Kidney epithelial cell (primary cell): Measurements from ENCODE around the gene PC. TPM values are rescaled to one million over a fixed set of nuclear protein-coding genes. Genes with fewer than 3 reads are reported as not detected.
"Not testable (repeated sequence)": the region's sequence is repeated elsewhere in the genome, so short reads cannot be mapped to it uniquely, and the experiment has no call there.

Experiments
- DNase-seq: peaks from one replicate; pipeline ENCODE4 v3.0.0-alpha.2; 2010; ENCODE audit warnings: low read depth
- H3K27me3 ChIP-seq: 2 replicates; pipeline ENCODE4 v1.6.0; 2011; ENCODE audit warnings: low read length; ENCODE audit not compliant: control insufficient read depth, insufficient read depth
- H3K36me3 ChIP-seq: 2 replicates; pipeline ENCODE4 v1.5.1; 2011; ENCODE audit warnings: low read length; ENCODE audit not compliant: control insufficient read depth, insufficient read depth
- H3K4me3 ChIP-seq: 2 replicates; pipeline ENCODE4 v1.5.1; 2011; ENCODE audit warnings: low read depth, mild to moderate bottlenecking, control low read depth, low read length
- total RNA-seq: library from RNA; depleted of rRNA; stranded (reverse); fragments of >200 nt; gene quantifications from 2 replicates; pipeline ENCODE4 v1.2.3, GENCODE V29; 2015
- TF ChIP-seq, protein P1 (sequence below): IDR thresholded peaks from 2 replicates; pipeline ENCODE4 v1.5.1; 2011; ENCODE audit warnings: mild to moderate bottlenecking, moderate library complexity, low read length, control low read depth, inconsistent platforms; ENCODE audit not compliant: insufficient read depth, poor library complexity, severe bottlenecking

PC gene, protein sequence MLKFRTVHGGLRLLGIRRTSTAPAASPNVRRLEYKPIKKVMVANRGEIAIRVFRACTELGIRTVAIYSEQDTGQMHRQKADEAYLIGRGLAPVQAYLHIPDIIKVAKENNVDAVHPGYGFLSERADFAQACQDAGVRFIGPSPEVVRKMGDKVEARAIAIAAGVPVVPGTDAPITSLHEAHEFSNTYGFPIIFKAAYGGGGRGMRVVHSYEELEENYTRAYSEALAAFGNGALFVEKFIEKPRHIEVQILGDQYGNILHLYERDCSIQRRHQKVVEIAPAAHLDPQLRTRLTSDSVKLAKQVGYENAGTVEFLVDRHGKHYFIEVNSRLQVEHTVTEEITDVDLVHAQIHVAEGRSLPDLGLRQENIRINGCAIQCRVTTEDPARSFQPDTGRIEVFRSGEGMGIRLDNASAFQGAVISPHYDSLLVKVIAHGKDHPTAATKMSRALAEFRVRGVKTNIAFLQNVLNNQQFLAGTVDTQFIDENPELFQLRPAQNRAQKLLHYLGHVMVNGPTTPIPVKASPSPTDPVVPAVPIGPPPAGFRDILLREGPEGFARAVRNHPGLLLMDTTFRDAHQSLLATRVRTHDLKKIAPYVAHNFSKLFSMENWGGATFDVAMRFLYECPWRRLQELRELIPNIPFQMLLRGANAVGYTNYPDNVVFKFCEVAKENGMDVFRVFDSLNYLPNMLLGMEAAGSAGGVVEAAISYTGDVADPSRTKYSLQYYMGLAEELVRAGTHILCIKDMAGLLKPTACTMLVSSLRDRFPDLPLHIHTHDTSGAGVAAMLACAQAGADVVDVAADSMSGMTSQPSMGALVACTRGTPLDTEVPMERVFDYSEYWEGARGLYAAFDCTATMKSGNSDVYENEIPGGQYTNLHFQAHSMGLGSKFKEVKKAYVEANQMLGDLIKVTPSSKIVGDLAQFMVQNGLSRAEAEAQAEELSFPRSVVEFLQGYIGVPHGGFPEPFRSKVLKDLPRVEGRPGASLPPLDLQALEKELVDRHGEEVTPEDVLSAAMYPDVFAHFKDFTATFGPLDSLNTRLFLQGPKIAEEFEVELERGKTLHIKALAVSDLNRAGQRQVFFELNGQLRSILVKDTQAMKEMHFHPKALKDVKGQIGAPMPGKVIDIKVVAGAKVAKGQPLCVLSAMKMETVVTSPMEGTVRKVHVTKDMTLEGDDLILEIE
- total RNA-seq: 9.5 and 10.1 TPM in 2 replicates

DNA sequence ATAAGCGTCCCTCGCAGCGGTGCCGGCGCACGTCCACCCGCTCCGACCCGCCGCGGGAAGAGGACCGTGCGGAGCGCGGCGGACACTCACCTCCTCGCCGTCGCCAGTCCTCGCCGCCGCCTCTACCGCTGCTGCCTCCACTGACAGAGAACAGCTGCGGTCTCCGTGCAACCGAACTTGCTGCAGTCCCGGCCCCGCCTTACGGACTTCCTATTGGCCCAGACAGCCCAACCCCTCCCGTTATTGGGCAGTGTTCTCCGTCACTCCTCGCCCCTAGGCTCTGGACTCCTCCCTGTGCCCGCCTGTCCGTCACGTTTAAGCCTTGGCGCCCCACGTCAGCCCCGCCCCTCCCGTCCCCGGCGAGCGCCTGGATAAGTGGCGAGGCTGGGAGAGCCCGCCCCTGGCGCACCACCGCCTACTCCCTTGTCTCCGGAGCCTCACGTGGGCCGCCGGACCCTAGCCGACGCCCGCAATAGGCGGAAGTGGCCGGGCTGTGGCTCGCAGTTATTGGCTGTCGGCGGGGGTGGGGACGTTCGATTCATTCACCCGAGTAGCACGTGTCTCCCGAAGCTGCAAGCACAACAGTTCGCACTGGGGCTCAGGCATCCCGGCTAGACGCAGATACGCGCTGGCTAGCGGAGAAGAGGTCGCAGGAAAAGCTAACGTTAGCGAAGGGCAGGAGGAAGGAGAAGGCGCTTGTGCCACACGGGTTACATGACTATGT, at the start of gene PC:
PC (minus strand) TSS at position 152 of the 724 bp plus-strand sequence. CDS start 86,224 bp downstream, outside the sequence.
- Histone ChIP-seq H3K27me3 (no peaks in the 10 kb centered on the region), H3K36me3 (no peaks in the 10 kb centered on the region), H3K4me3 (peak within 1 kb of the TSS; percentile 78)
- TF ChIP-seq, protein P1, sequence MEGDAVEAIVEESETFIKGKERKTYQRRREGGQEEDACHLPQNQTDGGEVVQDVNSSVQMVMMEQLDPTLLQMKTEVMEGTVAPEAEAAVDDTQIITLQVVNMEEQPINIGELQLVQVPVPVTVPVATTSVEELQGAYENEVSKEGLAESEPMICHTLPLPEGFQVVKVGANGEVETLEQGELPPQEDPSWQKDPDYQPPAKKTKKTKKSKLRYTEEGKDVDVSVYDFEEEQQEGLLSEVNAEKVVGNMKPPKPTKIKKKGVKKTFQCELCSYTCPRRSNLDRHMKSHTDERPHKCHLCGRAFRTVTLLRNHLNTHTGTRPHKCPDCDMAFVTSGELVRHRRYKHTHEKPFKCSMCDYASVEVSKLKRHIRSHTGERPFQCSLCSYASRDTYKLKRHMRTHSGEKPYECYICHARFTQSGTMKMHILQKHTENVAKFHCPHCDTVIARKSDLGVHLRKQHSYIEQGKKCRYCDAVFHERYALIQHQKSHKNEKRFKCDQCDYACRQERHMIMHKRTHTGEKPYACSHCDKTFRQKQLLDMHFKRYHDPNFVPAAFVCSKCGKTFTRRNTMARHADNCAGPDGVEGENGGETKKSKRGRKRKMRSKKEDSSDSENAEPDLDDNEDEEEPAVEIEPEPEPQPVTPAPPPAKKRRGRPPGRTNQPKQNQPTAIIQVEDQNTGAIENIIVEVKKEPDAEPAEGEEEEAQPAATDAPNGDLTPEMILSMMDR: no peak
- peak; percentile 97 for DNase-seq

DNA sequence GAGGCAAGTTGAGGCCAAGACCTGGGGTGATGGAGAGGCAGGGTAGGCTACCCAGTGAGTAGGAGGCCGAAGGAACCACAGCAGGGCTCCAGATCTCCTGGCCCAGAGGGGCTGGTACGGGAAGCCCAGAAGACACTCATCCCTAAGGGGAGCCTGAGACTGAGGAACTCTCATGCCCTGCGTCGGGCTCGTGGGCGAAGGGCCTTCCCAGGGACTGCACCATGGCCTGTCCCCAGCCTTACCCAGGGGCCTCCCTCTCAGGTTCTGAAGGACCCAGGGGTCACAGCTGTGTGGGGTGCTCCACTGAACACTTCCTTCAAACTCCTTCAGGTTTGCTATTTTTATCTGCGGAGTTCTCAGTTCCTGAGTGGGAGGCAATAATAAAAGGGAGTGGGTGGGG, 48.9 kb upstream of the PC start:
- DNase-seq: no peak
- H3K4me3 ChIP-seq: no peak overlapping the region
- H3K36me3 ChIP-seq: no peaks in the 10 kb centered on the region
- H3K27me3 ChIP-seq: no peaks in the 10 kb centered on the region
- TF ChIP-seq, protein P1: no peak

DNA sequence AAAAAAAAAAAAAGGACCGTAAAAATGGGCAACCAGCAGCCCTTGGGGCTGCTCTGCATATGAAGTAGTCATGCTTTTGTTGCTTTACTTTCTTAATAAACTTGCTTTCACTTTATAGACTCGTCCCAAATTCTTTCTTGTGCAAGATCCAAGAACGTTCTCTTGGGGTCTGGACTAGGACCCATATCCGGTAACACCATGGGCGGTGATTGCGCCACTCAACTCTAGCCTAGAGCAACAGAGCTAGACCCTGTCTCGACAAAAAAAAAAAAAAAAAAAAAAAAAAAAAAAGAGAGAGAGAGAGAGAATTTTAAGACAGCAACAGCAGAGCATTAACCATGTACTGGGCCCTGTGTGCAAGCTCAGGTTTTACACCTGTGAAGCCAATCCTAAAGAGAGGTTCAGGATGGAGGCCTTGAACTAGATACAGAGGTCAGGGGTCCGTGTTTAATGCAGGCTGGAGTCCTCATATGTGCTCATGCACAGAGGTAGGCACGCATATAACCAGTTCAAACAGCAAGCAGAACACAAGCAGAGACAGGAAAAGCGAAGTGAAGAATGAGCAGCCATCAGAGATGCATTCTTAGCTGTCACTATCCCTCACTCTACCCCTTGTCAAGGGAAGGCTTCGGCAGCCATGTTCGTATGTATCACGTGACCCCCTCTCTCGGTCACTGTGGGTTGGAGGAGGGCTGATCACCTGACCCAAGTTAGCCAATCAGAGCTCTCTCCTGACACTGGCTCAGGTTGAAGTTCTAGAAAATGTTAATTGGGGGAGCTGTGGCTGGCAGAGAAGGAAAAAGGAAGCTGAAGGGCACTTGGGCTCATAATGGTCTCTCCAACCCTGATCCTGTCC, 48.1 kb upstream of the PC start:
- no peak for DNase-seq
- Histone ChIP-seq H3K36me3 (no peaks in the 10 kb centered on the region), H3K27me3 (no peaks in the 10 kb centered on the region), H3K4me3 (no peak overlapping the region)
- TF ChIP-seq, protein P1: no peak

DNA sequence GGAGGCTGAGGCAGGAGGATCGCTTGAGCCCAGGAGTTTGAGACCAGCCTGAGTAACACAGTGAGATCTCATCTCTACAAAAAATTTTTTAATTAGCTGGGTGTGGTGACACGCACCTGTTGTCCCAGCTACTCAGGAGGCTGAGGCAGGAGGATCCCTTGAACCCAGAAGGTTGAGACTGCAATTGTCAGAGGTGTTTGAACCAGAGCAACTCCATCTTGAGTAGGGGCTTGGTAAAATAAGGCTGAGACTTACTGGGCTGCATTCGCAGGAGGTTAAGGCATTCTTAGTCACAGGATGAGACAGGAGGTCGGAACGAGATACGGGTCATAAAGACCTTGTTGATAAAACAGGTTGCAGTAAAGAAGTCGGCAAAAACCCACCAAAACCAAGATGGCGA, 47.0 kb upstream of the PC start:
- H3K4me3 ChIP-seq, H3K27me3 ChIP-seq, H3K36me3 ChIP-seq, DNase-seq: not testable (repeated sequence)

DNA sequence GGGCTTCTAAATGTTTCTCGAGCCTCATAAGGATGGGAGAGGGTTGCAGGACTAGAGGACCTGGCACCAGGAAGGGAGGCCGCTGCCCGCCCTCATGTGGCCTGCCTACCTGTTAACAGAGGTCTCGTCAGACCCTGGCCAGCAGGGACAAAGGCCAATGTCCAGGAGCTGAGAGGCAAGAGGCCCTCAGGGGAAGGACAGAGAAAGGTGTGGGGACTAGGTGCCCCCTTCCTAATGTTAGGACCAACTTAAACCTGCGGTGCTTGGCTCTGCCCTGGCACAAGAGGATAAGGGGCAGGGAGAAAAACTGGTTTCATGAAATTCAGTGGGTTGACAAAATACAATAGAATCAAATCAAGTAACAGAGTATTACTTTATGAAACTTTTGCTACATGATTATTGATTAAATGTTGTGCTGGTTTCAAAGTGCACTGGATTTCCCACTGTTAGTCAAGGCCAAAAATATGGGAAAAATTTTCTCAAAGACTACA, 44.8 kb upstream of the PC start:
- Histone ChIP-seq H3K4me3 (no peak overlapping the region), H3K27me3 (no peaks in the 10 kb centered on the region), H3K36me3 (no peaks in the 10 kb centered on the region)
- DNase-seq: no peak
- TF ChIP-seq, protein P1: no peak
